Cardiac septum (tissue), 1 donor: ENCODE results near the gene DLGAP1. TPM values are rescaled to one million over a fixed set of nuclear protein-coding genes. Genes with fewer than 3 reads are reported as not detected.

Experiments used
- DNase-seq: peaks from one replicate; pipeline ENCODE4 v3.0.0-alpha.2; 2020; ENCODE audit warnings: low spot score
- intact Hi-C: fragments of 100-400 bp; cut with DNase I; formaldehyde crosslinking; loops from one replicate; pipeline ENCODE4 v1.14.0; 2022
- total RNA-seq: library from RNA; stranded (reverse); fragmentation: NEBNext Ultra II Directional; extraction: Animal tissue kit (Norgen Biotek cat#: 25700); gene quantifications from one replicate; pipeline ENCODE4 v1.2.1, GENCODE V29; 2021
- donor health status: DM: no; HTN: no; CAD: no.

DLGAP1 gene
- total RNA-seq, 1 donor from 2014 or later: 6.5 TPM

DNA sequence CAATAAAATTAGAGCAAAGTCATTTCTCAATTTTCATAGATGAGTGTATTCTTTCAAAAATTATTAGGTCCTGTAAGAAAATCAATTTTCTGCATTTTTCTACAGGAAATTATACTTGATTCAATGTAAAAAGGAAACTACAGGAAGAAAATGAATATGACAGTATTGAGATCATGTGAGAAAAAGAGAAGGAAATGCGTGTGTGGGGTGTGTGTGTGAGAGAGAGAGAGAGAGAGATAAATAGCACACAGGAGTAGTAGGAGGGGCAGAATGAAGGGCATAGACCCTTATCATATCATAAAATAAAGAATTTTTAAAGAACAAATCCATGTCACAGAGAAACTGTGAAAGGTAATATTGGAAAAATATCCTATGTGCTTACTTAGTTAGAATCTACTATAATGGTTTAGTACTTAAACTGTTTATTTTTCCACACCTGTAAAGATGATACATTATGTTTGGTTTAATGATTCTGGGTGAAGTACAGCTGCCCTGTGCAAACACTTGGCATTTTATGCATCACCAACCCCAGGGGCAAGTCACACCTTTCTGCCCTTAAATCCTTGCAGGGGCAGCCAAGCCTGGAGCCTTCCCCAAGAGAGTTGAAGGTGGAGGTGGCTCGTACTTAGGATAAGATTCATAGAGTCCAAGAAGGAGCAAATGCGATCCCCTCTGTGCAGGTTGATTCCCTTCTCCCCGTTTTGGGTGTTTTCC is 728.7 kb downstream of the DLGAP1 start:
- DNase-seq: no peak
- intact Hi-C loops: no loop called here

DNA sequence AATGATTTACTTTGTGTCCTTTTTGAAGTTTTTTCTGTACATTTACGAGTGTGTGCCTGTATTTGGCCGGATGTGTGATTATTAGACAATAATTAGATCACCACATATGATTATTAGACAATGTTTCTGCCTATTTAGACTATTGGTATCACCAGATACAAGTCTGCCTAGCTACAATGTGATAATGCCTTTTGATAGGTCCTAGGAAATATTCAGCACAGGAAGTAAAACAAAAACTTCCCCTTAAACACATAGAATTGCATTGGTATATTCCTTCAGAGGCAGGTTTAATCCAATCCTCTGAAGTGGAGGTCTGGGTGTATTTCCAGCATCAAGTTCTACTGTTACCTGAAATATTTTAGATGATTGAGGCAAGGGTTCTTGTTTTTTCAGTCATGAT is 730.0 kb downstream of the DLGAP1 start:
- intact Hi-C loops: no loop called here
- DNase-seq: no peak

DNA sequence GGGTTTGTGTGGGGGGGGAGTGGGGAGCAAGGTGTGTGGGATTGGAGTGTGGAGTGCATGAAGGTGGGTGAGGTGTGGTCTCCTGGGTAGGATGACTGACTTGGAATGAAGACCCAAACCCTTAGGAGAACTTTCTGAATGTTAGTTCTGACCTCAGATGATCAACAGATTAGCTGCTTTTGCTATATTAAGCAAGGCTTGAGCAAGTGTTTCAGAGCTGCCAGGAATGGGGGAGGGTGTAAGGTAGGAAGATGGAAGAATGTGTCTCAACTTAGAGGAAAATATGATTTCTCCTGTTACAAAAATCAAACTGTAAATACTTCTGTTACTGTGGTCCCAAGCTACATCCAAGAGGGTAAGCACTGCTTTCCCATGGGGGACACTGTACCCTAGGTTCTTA is 731.6 kb downstream of the DLGAP1 start:
- intact Hi-C loops: no loop called here

DNA sequence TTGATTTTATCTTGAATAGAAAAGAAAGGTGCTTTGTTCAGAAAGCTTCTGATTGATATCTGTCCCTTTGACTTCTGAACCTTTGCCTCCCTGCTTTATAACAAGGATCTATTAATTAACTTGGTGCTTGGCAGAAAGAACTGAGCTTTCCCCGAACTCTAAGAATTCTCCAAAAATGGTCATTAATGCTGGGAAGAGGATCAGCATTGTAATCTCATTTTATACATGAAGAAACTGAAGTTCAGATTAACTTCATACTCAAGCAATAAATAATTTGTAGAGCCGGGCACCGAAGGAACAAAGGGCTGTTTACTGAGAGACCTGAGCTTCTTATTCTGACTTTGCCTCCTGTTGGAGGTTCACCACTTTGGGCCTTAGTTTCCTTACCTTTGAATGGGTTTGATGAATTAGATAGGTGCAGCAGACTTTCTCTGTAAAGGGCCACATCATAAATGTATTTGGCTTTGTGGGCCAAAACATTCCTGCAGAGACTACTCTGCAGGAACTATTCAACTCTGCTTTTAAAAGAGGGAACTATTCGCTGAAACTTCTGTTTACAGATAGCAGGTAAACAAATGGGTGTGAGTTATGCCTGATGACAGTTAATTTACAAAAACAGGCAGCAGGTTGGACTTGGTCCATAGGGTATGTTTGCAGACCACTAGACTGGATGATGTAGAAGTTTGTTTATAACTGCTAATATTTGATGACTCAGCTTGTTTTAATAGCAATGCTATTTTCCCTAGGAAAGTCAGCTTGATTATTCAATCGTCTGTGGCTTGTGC is 732.3 kb downstream of the DLGAP1 start:
- intact Hi-C loops: no loop called here

More for the DNA sequence above, 731.6 kb downstream of the DLGAP1 start:
- no peak for DNase-seq

DNA sequence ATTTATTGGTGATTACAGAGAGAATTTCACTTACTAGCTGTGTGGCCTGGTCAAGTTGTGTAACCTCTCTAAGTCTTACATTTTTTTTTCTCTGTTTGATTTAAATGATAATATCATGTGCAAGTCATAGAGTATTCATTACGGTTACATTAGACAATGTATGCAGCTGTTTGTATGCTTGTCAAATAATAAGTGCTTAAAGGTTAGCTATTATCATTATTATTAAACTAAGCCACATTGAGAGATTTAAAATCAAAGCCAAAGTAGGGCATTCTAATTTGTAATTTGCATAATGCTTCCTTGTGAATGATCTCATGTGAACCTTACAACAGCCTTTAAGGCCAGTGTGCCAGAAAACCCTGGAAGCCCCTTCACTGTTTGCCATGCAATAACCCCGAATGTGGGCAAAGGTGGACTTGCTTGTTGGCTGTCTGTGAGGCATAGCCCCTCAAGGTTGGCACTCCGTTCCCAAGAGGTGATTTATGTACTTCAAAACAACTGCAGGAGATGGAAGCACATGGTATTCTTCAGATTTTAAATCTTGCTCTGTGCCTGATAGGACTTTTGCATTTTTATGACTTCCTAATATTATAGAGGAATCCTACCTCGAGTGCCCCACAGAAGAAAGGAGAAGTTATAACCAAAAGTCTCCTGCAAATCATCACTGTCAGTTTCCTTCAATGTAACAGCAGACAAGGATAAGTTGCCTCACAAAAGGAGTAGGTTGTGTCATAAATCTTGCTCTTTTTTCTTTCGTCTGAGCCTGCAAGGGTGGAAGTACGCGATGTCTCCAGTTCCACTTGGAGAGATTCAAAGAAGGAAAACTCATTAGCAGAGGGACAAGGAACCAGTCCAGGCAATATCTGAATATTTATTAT is 733.1 kb downstream of the DLGAP1 start:
- DNase-seq: no peak
- intact Hi-C loops: no loop called here

More for the DNA sequence above, 732.3 kb downstream of the DLGAP1 start:
- DNase-seq: no peak

DNA sequence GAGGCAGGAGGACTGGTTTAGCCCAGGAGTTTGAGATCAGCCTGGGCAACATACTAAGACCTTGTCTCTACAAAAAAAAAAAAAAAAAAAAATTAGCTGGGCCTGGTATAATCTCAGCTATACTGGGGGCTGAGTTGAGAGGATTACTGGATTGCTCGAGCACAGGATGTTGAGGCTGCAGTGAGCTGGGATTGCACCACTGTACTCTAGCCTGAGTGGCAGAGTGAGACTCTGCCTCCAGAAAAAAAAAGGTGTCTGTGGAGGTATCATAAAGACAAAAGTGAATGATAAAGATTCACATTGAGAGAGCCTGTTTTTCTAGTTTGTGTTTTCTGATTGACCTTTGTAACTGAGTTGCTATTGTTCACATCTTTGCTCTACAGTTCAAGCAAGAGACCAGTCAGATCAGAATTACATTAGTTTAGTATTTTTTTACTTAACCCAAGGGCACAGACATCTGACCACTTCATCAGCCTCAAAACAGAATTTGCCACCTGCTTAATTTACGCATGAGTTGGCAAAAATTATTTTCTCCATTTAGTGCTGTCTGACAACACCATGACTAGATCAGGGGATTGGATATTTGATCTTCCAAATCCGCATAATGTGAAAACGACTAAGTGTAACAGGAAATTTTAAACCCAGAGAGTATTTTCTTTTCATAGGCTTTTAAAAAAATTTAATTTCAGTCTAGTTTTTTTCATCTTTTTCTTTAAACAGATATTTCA is 734.1 kb downstream of the DLGAP1 start:
- intact Hi-C loops: no loop called here
- no peak for DNase-seq

DNA sequence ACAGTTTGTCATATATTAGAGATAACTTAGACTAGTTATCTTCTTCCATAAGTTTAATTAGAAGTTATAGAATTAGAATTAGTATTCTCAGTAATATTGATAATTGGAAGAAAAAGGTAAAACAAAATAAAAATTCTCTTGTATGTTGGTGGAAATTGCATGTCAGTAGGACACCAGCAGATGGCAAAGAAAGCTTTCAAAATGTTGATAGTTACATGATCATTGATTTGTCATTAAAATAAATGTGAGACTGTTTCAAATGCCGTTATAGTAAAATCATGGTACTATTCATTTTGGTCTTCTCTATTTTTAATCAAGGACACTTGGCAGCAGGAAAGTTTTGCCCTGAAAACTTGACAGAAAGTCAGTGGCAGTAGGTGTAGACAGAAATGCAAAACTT is 734.9 kb downstream of the DLGAP1 start:
- intact Hi-C loops: no loop called here

DNA sequence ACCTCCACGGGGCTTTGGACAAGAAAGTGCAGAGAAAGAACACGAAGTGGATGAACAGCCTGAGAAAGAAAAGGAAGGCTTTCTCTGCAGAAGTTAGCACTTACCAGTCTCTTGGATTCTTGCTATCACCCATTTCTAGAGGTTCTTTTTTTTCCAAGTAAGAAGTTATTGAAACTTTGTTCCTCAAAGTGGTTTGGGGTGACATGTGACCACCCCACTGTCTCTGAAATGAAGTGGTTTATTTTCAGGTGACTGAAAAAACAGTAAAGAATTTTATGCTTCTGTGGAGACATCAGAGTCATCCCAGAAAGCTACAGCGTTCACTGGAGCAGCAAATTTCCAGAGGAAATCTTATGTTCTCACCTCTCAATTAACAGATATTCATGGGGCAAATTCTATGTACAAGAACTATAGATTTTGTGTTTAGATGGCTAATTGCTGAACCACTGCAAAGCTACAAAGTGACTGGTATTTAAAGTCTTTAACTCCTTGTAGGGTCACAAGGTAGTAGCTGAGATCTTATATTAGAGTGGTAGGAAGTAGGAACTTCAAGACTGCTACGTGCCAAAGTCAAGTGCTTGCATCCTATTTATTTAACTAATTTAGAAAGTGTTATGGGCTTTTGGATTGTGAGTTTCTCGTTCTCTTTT is 737.6 kb downstream of the DLGAP1 start:
- intact Hi-C loops: no loop called here
- DNase-seq: no peak

More for the DNA sequence above, 734.9 kb downstream of the DLGAP1 start:
- DNase-seq: no peak

DNA sequence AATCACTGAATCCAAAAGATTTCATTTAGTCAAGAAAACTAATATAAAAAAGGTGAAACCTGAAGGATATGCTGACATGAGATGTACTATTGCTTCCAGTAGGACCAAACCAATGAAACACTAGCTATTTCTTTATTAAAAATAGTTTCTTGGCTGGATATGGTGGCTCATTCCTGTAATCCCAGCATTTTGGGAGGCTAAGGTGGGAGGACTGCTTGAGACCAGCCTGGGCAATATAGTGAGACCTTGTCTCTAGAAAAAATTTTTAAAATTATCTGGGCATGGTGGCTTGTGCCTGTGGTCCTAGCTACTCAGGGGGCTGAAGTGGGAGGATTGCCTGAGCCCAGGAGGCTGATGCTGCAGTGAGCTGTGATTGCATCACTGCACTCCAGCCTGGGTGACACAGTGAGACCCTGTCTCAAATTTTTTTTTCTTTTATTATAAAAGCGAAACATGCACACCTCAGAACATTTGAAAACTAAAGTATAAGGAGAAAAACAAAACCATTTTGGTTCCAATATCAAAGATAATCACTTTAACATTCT is 738.9 kb downstream of the DLGAP1 start:
- intact Hi-C loops: no loop called here
- DNase-seq: no peak

DNA sequence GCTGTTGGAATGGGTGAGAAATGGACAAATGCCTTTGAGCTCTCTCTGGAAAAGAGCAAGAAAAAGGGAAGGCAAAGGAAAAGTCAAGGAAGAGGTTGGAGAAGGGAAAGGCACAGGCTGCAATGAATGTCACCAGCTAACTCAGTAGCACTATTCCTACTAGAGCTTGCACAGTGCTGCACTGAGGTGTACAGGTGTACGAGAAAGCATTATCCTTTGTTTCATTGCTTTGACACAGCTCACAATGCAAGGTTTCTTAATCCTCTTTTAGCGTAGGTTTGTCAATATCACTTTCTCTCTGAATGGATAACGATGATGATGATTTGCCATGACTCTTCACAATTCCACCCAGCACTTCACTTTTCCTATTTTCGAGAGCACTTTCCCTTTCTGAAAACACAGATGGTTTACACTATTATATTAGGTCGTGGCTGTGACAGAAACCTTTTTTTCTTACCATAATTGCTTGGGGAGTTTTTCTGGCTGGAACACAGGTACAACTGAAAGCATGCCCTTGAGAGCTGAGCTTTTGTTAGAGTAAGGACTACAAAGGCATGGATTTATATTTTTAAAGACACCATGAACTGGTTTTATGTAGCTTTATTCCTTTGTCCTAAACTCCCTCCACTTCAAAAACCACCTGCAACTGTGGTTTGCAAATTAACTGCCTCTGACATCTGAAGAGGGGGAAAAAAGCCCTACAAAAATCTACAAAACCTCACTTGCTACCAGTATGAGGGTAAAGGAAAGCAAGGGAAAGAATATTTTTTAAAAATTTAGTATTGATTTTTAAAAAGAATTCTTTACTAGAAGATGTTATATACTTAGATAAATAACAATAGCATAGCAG is 739.7 kb downstream of the DLGAP1 start:
- intact Hi-C loops: no loop called here
- no peak for DNase-seq

DNA sequence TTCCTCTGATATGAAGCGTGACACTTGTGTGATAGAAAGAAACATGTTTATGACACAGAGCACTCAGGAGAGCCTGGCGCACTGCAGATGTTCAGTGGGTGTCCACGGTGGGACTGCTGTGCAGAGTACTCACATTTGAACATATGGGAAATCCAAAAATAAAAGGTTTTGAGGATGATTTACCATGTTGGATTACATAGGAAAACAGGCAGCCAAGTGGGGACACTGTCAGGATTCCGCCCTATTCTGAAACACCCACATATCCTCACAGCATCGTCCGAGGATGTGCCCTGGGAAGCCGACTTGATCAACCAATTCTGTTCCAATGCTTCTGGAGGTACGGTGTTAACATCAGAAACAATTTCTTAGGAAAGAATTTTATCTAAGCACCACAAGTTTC is 741.4 kb downstream of the DLGAP1 start:
- DNase-seq: no peak
- intact Hi-C loops: no loop called here

DNA sequence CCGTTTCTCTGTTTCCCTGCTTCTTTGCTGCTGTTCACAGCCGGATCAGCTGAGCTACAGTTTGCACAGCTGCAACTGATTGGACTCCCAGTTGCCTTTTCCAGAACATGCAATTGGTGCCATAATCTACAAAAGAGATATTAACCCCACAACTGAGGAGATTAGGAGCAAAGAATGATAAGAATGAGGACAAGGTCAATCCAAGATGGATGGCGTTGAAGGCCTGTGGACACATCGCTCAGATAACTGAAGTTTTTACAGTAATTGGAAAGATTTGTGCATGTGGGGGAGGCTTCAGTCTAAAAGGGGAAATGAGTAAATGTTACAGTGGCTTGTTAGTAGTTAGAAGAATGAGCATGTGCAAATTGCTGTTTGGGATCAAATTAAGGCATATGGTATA is 741.9 kb downstream of the DLGAP1 start:
- intact Hi-C loops: no loop called here
- DNase-seq: no peak

DNA sequence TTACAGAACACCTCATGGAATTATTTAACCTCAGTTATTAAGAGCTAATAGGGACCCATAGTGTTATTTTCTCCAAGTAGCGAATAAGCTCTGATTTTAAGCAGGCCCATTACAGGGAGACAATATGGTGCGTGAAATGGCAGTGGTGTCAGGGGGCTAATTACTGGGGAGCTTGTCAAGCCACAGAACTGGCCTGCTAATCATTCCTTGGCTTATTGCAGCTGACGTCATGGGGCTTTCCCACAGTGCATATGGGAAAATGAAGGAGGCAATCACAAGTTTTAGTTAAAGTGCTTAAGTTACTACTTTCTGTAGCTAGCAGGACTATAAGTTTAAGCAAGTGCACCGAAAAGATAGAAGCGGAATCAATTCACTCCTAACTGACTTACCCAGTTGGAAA is 742.6 kb downstream of the DLGAP1 start:
- no peak for DNase-seq
- intact Hi-C loops: no loop called here

DNA sequence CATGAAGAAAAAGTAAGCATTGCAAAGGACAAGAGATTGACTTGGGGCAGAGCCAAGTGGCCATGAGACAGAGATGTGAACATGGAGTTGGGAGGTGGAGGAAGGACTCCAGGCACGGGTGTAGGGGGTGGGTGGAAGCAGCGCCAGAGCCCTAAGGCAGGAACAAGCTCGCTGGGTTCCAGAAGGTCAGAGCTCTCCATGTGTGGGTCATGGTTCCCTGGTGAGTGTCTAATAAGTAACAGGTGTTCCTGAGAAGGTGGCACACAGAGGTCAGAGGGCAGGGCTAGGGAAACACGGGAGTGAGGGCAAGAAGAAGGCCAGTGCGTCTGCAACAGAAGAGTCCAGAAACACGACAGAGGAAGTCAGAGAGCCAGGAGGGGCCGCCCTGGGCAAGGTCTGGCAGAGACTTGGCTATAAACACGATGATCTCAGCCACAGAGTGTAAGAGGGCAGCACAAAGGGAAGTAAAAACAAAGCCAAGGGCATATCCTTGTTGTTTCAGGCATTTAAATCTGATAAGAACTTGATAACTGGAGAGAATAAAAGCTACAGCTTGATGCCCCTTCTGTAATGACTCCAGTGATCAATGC is 744.3 kb downstream of the DLGAP1 start:
- intact Hi-C loops: no loop called here
- no peak for DNase-seq

DNA sequence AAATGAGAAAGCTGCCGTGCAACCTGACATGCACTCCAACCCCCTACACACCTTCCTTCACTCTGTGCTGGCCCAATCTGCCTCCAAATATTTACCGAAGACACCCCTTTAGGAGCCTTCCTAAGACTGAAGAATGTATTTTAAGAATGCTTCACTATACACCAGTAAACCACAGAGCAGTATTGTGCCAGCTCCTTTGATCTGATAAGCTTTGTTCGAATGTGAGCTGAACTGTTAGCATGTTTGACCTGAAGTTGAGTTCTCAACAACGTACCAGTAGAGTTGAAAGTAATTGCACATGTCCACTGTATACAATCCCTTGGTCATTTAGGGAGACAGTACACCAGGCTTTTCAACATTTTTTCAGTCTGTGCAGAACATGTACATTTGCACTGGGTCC is 745.9 kb downstream of the DLGAP1 start:
- DNase-seq: no peak
- intact Hi-C loops: loop anchor here (5.0 kb wide), 1 partner anchor 158 kb away; no protein-coding TSS in a partner anchor

DNA sequence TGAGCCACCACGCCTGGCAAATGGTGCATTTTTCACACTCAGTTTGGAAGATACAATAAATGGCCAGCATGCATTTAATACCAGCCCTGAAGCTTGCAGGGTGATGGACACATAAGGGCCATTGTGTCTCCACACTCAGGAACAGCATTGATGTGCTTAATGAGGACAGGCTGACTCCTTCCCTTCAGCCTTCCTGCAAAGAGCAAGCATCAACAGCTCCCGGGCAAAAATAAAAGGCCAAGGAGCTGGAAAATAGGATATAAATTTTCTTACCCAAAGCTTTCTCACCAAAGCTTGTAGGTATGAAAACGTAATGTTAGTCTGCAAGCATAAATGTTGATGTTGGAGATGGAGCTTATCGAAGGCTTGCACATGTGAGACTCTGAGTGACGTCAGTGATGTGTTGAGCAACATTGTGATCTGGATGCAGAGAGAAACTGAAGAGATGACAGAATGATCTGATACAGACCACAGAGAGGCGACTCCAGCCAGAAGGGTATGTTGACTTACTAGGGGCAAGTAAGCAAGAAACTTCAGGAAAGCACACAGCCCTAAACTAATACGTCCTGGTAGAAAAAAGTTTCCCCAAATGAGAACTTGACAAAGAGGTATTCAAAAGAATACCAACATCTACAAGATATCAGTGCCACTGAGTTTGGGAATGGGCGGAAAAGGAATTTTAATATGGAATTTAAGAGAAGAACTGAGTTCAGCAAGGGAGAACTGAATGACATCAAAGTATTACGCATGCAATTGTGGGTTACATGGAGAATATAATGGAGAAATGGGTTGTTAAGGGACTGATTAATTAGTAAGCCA is 748.6 kb downstream of the DLGAP1 start:
- intact Hi-C loops: loop anchor here (5.0 kb wide), 1 partner anchor 161 kb away; no protein-coding TSS in a partner anchor
- DNase-seq: no peak
